HFF-Myc (cell line): ENCODE results near the gene ZBTB17.
"Not testable (repeated sequence)": the region's sequence is repeated elsewhere in the genome, so short reads cannot be mapped to it uniquely, and the experiment has no call there.

Source experiments
- DNase-seq: peaks from one replicate; pipeline ENCODE4 v3.0.0-alpha.2; 2011; ENCODE audit warnings: low read depth; ENCODE audit errors: extremely low read depth
- H3K4me3 ChIP-seq: replicated peaks from 2 replicates; pipeline ENCODE4 v1.5.1; 2011; ENCODE audit warnings: low read depth, mild to moderate bottlenecking, control low read depth, low read length
- TF ChIP-seq, protein P1 (sequence below): IDR thresholded peaks from 2 replicates; pipeline ENCODE4 v1.5.1; 2012; ENCODE audit warnings: mild to moderate bottlenecking, low read depth, low read length, control low read depth; ENCODE audit errors: missing control alignments

ZBTB17 gene

DNA sequence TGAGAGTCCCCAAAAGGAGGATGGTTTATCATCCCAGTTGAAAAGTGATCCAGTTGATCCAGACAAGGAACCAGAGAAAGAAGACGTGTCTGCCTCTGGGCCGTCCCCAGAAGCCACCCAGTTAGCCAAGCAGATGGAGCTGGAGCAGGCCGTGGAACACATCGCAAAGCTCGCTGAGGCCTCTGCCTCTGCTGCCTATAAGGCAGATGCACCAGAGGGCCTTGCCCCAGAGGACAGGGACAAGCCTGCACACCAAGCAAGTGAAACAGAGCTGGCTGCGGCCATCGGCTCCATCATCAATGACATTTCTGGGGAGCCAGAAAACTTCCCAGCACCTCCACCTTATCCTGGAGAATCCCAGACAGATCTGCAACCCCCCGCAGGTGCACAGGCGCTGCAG lies 43.3 kb downstream of the ZBTB17 start:
- no peak overlapping the region for H3K4me3 ChIP-seq
- TF ChIP-seq, protein P1, sequence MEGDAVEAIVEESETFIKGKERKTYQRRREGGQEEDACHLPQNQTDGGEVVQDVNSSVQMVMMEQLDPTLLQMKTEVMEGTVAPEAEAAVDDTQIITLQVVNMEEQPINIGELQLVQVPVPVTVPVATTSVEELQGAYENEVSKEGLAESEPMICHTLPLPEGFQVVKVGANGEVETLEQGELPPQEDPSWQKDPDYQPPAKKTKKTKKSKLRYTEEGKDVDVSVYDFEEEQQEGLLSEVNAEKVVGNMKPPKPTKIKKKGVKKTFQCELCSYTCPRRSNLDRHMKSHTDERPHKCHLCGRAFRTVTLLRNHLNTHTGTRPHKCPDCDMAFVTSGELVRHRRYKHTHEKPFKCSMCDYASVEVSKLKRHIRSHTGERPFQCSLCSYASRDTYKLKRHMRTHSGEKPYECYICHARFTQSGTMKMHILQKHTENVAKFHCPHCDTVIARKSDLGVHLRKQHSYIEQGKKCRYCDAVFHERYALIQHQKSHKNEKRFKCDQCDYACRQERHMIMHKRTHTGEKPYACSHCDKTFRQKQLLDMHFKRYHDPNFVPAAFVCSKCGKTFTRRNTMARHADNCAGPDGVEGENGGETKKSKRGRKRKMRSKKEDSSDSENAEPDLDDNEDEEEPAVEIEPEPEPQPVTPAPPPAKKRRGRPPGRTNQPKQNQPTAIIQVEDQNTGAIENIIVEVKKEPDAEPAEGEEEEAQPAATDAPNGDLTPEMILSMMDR = no peak
- no peak for DNase-seq

DNA sequence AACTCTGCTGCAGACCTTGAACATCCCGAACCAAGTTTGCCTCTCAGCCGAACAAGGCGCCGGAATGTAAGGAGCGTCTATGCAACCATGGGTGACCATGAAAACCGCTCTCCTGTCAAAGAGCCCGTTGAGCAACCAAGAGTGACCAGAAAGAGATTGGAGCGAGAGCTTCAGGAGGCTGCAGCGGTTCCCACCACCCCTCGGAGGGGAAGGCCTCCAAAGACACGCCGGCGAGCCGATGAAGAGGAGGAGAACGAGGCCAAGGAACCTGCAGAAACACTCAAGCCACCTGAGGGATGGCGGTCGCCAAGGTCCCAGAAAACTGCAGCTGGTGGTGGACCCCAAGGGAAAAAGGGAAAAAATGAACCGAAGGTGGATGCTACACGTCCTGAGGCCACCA lies 44.0 kb downstream of the ZBTB17 start:
- TF ChIP-seq, protein P1 = no peak
- no peak for DNase-seq

DNA sequence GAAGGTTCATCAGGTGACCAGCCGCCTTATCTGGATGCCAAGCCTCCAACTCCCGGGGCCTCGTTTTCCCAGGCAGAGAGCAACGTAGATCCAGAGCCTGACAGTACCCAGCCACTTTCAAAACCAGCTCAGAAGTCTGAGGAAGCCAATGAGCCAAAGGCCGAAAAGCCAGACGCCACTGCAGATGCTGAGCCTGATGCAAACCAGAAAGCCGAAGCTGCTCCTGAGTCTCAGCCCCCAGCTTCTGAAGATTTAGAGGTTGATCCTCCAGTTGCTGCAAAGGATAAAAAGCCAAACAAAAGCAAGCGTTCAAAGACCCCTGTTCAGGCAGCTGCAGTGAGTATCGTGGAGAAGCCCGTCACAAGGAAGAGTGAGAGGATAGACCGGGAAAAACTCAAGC lies 44.5 kb downstream of the ZBTB17 start:
- H3K4me3 ChIP-seq = no peak overlapping the region
- TF ChIP-seq, protein P1 = no peak
- no peak for DNase-seq

More for the DNA sequence above, 44.0 kb downstream of the ZBTB17 start:
- H3K4me3 ChIP-seq = no peak overlapping the region

DNA sequence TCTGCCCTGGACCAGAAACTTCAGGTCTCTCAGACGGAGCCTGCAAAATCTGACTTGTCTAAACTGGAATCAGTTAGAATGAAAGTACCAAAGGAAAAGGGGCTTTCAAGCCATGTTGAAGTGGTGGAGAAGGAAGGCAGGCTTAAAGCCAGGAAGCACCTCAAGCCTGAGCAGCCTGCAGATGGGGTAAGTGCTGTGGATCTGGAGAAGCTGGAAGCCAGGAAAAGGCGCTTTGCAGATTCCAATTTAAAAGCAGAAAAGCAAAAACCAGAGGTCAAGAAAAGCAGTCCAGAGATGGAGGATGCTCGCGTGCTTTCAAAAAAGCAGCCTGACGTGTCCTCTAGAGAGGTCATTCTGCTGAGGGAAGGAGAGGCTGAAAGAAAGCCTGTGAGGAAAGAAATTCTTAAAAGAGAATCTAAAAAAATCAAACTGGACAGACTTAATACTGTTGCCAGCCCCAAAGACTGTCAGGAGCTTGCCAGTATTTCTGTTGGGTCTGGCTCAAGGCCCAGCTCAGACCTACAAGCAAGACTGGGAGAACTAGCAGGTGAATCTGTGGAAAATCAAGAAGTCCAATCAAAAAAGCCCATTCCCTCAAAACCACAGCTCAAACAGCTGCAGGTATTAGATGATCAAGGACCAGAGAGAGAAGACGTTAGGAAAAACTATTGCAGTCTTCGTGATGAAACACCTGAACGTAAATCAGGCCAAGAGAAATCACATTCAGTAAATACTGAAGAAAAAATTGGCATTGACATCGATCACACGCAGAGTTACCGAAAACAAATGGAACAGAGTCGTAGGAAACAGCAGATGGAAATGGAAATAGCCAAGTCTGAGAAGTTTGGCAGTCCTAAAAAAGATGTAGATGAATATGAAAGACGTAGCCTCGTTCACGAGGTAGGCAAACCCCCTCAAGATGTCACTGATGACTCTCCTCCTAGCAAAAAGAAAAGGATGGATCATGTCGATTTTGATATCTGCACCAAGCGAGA lies 46.6 kb downstream of the ZBTB17 start:
- TF ChIP-seq, protein P1 = no peak
- no peak overlapping the region for H3K4me3 ChIP-seq
- no peak for DNase-seq

DNA sequence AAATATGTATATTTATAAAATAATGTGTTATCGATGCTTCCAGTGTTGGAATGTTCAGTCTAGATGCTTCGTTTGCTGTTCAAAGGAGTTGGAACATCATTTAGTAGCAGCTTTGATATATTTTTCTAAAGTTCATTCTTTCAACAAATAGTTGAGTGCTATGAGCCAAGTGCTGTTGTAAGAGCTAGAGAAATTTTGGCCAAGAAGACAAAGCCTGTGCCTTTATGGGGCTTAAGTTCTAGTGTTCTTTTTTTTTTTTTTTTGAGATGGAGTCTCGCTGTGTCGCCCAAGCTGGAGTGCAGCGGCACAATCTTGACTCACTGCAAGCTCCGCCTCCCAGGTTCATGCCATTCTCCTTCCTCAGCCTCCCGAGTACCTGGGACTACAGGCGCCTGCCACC lies 49.5 kb downstream of the ZBTB17 start:
- DNase-seq, H3K4me3 ChIP-seq: not testable (repeated sequence)

DNA sequence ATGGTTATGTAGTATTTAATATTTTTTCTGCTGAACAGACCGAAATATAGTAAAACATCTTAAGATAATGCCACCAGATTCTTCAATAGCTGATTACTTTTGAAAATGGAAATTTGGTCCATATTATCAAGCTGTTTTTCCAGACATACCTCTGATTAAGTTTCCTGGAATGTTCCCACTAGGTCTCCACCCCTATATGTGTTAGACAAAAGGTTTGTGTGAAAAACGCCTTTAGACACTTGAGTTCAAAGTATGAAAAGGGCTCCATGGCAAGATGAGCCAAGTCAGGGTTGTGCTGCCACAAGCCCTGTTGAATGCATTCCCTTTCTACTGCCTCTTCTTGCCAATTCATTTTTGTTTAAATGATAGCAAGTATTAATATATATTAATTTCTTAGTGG lies 52.7 kb downstream of the ZBTB17 start:
- no peak for DNase-seq
- TF ChIP-seq, protein P1 = no peak

DNA sequence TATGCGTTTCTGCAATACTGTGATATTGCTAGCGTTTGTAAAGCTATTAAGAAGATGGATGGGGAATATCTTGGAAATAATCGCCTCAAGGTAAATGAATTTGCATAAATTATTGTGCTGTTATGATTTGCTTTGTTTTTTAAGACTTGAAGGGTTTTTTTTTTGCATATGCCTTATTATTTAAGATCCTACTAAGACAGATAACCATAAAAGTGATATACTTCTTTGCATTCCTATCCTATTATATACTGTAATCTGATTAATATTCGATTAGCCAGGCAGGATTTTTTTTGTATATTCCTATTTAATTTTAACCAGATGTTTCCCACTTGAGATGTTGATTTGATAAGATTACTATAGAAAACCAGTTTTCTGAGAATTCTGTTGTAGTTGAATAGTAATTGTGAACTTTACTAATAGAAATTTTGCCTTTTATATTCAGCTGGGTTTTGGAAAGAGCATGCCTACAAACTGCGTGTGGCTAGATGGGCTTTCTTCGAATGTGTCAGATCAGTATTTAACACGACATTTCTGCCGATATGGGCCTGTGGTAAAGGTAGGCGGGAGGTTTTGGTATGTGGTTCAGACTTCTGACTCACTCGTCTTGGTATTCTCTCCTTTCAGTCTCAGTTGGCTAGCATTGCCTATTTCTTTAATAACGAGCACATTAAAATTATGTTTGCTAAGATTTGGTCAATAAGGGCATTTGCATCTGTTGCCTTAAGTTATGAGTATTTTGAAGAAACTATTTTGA lies 56.8 kb downstream of the ZBTB17 start:
- no peak overlapping the region for H3K4me3 ChIP-seq
- TF ChIP-seq, protein P1 = no peak
- DNase-seq = peak; percentile 38

More for the DNA sequence above, 52.7 kb downstream of the ZBTB17 start:
- H3K4me3 ChIP-seq = no peak overlapping the region
